Left ventricle myocardium inferior (tissue), 1 donor: Measurements from ENCODE around the gene FRY. TPM values are rescaled to one million over a fixed set of nuclear protein-coding genes. Genes with fewer than 3 reads are reported as not detected.

Source experiments
- DNase-seq: peaks from one replicate; pipeline ENCODE4 v3.0.0-alpha.2; 2020
- H3K27ac ChIP-seq: fragments of 200-600 bp; replicated peaks from 2 replicates; pipeline ENCODE4 v1.8.0; 2021
- H3K27me3 ChIP-seq: fragments of 200-600 bp; 2 replicates; pipeline ENCODE4 v1.8.0; 2021; ENCODE audit warnings: low read depth
- H3K36me3 ChIP-seq: fragments of 200-600 bp; 2 replicates; pipeline ENCODE4 v1.8.0; 2021
- H3K4me1 ChIP-seq: fragments of 200-600 bp; 2 replicates; pipeline ENCODE4 v1.8.0; 2021
- H3K4me3 ChIP-seq: fragments of 200-600 bp; 2 replicates; pipeline ENCODE4 v1.8.0; 2021; ENCODE audit warnings: mild to moderate bottlenecking, moderate library complexity
- H3K9me3 ChIP-seq: fragments of 200-600 bp; replicated peaks from 2 replicates; pipeline ENCODE4 v1.8.0; 2021
- intact Hi-C: fragments of 100-400 bp; cut with micrococcal nuclease; formaldehyde crosslinking; loops from one replicate; pipeline ENCODE4 v1.11.0; 2022
- total RNA-seq: library from RNA; stranded (reverse); fragmentation: NEBNext Ultra II Directional; extraction: Animal tissue kit (Norgen Biotek cat#: 25700); gene quantifications from one replicate; pipeline ENCODE4 v1.2.1, GENCODE V29; 2021
- TF ChIP-seq, protein P1 (sequence below): fragments of 200-600 bp; IDR thresholded peaks from 2 replicates; pipeline ENCODE4 v1.8.0; 2021; ENCODE audit warnings: antibody characterized with exemption, mild to moderate bottlenecking, borderline replicate concordance
- donor health status: DM: no; HTN: yes; CAD: no; lungs with severe emphysema.

The FRY gene
- total RNA-seq, 1 donor from 2014 or later = 167 TPM

DNA sequence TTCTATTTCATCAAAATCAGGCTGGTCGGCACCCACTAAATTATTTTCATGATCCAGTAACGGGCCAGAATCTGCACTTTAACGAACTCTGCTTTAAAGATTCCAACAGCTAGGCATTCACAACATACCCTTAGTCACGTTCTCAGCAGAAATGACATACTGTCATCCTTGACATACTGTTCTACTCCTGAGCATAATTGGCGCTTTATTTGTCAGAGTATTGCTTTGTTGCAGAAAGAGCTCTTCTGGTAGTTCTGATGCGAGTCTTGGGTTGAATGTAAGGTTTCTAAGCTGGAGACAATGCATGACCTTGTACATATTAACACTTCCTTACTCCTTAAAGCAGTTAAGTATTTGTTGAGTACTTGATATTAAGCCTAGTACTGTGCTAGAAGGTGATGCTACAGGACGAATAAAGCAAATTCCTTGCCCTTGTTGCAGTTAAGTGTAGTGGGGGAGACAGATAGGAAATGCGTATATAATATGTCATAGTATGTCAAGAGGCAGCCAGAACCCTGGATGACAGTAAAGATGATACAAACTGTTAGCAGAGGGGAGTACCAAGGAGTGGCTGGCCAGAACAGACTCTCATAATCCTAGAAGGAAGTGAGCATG lies 32.2 kb downstream of the FRY start:
- H3K4me1 ChIP-seq = peaks cover 55% of the 10 kb centered on the region
- H3K36me3 ChIP-seq = no peaks in the 10 kb centered on the region
- TF ChIP-seq, protein P1, sequence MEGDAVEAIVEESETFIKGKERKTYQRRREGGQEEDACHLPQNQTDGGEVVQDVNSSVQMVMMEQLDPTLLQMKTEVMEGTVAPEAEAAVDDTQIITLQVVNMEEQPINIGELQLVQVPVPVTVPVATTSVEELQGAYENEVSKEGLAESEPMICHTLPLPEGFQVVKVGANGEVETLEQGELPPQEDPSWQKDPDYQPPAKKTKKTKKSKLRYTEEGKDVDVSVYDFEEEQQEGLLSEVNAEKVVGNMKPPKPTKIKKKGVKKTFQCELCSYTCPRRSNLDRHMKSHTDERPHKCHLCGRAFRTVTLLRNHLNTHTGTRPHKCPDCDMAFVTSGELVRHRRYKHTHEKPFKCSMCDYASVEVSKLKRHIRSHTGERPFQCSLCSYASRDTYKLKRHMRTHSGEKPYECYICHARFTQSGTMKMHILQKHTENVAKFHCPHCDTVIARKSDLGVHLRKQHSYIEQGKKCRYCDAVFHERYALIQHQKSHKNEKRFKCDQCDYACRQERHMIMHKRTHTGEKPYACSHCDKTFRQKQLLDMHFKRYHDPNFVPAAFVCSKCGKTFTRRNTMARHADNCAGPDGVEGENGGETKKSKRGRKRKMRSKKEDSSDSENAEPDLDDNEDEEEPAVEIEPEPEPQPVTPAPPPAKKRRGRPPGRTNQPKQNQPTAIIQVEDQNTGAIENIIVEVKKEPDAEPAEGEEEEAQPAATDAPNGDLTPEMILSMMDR = no peak
- H3K4me3 ChIP-seq = peak overlapping the region; percentile 60
- DNase-seq = no peak
- peak overlapping the region; percentile 86 for H3K27ac ChIP-seq
- intact Hi-C loops = no loop called here
- H3K27me3 ChIP-seq = no peaks in the 10 kb centered on the region
- H3K9me3 ChIP-seq = no peaks in the 10 kb centered on the region

DNA sequence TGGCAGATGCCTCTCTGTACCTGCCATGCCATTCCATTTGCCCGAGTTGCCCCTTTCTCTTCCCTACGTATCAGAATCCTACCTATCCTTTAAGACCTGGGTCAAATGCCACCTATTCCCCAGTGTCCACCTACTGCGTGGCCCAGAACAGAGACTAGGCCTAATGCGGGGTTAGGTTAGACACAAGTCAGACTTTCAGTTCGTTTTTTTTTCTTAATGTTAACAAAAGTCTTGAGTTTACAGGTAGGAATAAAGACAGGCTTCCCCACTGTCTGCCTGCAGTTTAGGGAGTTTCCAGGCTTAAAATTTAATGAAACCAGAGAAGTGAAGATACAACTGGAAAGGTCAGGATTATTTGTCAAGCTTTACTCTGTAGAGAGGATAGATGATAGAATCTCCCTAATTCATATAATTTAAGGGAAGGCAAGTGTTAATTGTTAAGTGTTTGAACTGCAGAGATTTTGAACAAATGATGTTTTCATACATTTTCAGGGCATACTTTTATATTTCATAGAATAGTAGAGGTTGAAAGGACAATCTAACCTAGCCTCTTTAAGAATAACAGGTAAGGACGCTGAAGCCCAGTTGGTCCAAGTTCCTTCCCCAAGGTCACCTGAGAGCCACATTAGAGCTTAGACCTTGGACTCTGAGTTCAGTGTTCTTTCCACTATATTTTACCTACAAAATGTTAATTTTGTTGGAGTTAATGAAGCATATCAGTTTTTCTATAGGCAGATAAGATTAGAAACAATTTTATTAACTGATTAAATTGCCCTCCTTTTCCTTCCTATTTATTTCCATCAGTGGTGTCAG lies 35.8 kb downstream of the FRY start:
- TF ChIP-seq, protein P1 = no peak
- peaks cover 31% of the 10 kb centered on the region for H3K4me1 ChIP-seq
- H3K9me3 ChIP-seq = no peaks in the 10 kb centered on the region
- no peak overlapping the region for H3K4me3 ChIP-seq
- H3K36me3 ChIP-seq = no peaks in the 10 kb centered on the region
- intact Hi-C loops = no loop called here
- H3K27me3 ChIP-seq = no peaks in the 10 kb centered on the region
- H3K27ac ChIP-seq = no peak overlapping the region
- DNase-seq = no peak

DNA sequence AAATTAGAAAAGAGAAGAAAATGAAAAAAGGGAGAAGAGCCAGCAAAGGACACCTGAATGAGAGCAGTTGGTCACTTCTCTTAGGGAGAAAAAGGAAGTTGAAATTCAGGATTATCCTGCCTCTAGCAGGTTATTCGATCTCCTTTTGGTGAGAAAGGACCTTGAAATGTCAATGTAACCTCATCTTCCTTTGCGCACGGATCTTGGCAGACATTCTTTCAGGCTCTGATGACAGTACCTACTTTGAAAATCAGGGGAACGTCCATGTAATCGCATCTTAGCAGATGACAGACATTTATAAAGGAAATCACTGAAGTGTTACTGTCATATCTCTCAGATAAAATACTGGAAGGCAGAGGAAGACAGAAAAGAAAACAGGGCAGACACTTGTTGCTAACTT lies 36.7 kb downstream of the FRY start:
- intact Hi-C loops = no loop called here
- Histone ChIP-seq H3K27me3 (no peaks in the 10 kb centered on the region), H3K4me1 (peaks cover 38% of the 10 kb centered on the region), H3K4me3 (no peak overlapping the region), H3K27ac (no peak overlapping the region), H3K36me3 (no peaks in the 10 kb centered on the region), H3K9me3 (no peaks in the 10 kb centered on the region)
- DNase-seq = no peak
- TF ChIP-seq, protein P1 = no peak

DNA sequence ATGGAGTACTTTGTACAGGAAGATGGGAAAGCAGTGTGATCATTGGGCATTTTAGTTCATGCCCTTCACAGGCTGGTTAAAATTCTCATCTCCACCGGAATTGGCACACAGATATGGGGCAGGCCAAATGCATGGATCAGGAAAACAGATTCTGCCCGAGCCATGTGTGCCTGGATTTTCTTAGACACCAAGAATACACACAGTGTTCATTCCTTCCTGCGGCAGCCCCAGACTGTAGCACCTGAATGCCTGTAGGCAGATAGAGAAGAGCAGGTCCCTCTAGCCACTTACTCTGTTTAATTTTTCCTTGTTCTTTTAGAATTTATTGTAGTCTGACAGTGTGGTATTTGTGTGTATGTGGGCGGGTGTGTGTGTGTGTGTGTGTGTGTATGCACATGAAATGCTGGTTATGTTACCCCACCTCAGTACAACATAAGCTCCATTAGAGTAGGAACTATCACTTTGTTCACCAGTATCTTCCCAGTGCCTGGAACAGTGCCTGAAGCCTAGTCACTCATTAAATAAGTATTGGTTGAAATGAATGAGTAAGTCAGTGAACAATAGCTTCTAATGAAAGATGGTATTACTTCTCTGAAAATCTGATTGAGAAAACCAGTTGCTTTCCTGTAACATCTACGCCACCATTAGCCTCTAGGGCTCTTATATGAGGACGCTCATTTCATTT lies 41.7 kb downstream of the FRY start:
- DNase-seq = no peak
- no peaks in the 10 kb centered on the region for H3K9me3 ChIP-seq
- no peak overlapping the region for H3K4me3 ChIP-seq
- H3K27ac ChIP-seq = no peak overlapping the region
- intact Hi-C loops = no loop called here
- TF ChIP-seq, protein P1 = no peak
- H3K27me3 ChIP-seq = no peaks in the 10 kb centered on the region
- H3K36me3 ChIP-seq = no peaks in the 10 kb centered on the region
- peaks cover 65% of the 10 kb centered on the region for H3K4me1 ChIP-seq

DNA sequence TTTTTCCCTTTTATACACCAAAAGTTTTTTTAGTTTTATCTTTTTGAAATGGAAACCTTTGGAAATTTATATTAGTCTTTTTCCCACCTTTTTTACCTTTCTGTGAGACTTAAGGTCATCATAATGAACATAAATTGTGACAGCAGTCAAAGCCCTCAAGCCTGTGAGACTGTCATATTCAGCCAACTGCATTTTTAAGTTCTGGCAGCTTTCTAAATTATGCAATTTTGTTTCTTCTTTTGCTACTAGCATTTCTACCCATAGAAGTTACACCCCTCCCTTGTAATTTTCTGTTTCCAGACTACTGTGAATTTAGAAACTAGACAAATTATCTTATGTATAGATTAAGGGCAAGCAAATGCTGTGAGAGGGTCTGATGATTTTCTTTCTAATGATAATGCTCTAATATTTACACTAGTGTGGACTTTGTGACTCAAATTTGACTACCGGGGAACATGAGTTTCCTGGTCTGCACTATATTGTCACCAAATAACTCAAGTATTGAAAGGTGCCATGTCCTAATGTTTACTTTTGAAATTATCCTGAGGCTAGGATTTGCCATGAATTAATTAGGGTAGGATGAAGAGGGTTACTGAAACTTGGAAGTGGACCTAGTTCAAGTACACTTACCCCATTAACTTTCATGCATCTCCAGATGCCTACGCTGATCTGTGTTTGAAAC lies 43.7 kb downstream of the FRY start:
- no peak for DNase-seq
- Histone ChIP-seq H3K27ac (no peak overlapping the region), H3K9me3 (no peaks in the 10 kb centered on the region), H3K4me3 (no peak overlapping the region), H3K27me3 (no peaks in the 10 kb centered on the region), H3K4me1 (peaks cover 82% of the 10 kb centered on the region), H3K36me3 (peaks cover 6% of the 10 kb centered on the region)
- TF ChIP-seq, protein P1 = no peak
- intact Hi-C loops = no loop called here
